ENCODE measurements around the gene PUS3. TPM values are rescaled to one million over a fixed set of nuclear protein-coding genes. Genes with fewer than 3 reads are reported as not detected.

PUS3 gene
- polyA plus RNA-seq, 3 donors, result 2.0 to 5.3 (median 3.1) TPM

DNA sequence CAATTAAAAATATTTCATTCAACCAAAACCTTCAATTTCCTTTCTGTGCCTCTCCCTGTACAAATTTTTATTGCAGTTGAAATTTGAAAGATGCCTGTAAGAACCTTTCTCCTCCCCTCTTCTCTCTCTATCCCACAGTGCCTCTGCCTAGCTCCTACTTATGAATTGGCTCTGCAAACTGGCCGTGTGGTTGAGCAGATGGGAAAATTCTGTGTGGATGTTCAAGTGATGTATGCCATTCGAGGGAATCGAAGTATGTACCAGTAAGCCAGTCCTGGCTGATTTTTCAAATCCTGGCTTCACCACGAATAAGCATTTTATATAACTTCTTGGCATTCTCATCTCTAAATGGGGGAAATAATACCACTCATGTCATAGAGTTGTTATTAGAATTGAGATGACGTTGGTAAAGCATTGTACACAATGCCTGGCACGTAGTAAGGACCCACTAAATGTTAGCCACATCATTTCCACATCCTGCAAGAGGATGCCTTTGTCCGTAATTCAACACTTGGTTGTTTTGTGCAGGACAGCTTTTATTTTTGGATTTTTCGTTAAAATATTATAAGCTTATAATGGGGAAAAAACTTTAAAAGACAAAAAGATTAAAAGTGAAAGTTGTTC, 7.3 kb upstream of the PUS3 start:
- TF ChIP-seq, protein P1, sequence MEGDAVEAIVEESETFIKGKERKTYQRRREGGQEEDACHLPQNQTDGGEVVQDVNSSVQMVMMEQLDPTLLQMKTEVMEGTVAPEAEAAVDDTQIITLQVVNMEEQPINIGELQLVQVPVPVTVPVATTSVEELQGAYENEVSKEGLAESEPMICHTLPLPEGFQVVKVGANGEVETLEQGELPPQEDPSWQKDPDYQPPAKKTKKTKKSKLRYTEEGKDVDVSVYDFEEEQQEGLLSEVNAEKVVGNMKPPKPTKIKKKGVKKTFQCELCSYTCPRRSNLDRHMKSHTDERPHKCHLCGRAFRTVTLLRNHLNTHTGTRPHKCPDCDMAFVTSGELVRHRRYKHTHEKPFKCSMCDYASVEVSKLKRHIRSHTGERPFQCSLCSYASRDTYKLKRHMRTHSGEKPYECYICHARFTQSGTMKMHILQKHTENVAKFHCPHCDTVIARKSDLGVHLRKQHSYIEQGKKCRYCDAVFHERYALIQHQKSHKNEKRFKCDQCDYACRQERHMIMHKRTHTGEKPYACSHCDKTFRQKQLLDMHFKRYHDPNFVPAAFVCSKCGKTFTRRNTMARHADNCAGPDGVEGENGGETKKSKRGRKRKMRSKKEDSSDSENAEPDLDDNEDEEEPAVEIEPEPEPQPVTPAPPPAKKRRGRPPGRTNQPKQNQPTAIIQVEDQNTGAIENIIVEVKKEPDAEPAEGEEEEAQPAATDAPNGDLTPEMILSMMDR (IDR thresholded peaks at IDR 0.05), result no peak
- Mint-ChIP-seq H3K4me3 (no peak overlapping the region), H3K27ac (no peak overlapping the region), H3K27me3 (ENCODE audit: low read depth in 3 of 3) (peaks cover 21 to 37% (median 21%) of the 10 kb centered on the region in 3 donors), H3K4me1 (no peaks in the 10 kb centered on the region), H3K36me3 (no peaks in the 10 kb centered on the region), H3K9me3 (peaks cover 0 to 3% (median 0%) of the 10 kb centered on the region in 7 donors)
- Histone ChIP-seq H2AFZ (ENCODE audit: insufficient read depth, low read depth, low read length, poor library complexity, severe bottlenecking) (no peak overlapping the region), H3K9me3 (replicated peaks in 1 of 2; ENCODE audit: control insufficient read depth in 1 of 2, insufficient read depth in 1 of 2, low read length in 2 of 2) (no peaks in the 10 kb centered on the region), H3K4me2 (replicated peaks; ENCODE audit: extremely low read depth, low read length, poor library complexity, severe bottlenecking) (no peak overlapping the region), H3K36me3 (replicated peaks in 1 of 2; ENCODE audit: control insufficient read depth in 1 of 2, insufficient read depth in 2 of 2, low read length in 2 of 2) (no peaks in the 10 kb centered on the region), H3K4me1 (ENCODE audit: control insufficient read depth in 1 of 2, insufficient read depth in 2 of 2, low read length in 2 of 2) (no peaks in the 10 kb centered on the region), H3K27me3 (ENCODE audit: control insufficient read depth in 2 of 2, insufficient read depth in 2 of 2, low read length in 2 of 2) (peaks cover 13 to 18% of the 10 kb centered on the region in 2 donors), H3K4me3 (replicated peaks in 1 of 3; ENCODE audit: low read depth in 2 of 3, low read length in 3 of 3) (no peak overlapping the region), H3K27ac (ENCODE audit: low read depth in 1 of 2, low read length in 2 of 2) (no peak overlapping the region), H3K9ac (ENCODE audit: insufficient read depth, low read length, poor library complexity, severe bottlenecking) (no peak overlapping the region), H4K20me1 (ENCODE audit: insufficient read depth, low read length) (no peaks in the 10 kb centered on the region), H3K79me2 (ENCODE audit: insufficient read depth, low read length) (no peaks in the 10 kb centered on the region)
- WGBS (ENCODE audit: insufficient coverage), result no CpG with 5 or more reads among the region's 8 CpGs
- no peak for DNase-seq
- intact Hi-C loops (cut with micrococcal nuclease), result no loop called here

DNA sequence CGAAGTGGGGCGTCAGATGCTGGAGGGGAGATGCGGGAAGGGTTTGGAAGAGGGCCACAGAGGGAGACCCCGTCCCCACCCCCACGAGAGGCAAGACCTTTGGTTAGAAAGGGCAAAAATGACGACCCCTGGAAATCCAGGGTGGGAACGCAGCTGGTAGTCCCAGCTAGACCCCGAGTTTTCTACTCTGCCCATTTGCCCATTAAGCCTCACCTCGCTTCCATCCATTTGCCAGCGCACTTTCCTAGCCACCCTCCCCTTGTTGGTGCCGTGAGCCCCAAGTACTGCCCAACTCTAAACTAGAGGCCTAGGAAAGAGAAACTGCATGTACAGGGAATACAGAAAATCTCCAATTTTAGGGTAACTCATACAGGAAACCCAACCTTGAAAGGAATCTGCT, 1.7 kb upstream of the PUS3 start:
- peaks cover 20% of the 10 kb centered on the region for H3K79me2 ChIP-seq (ENCODE audit: insufficient read depth, low read length)
- peaks cover 16 to 20% of the 10 kb centered on the region in 2 donors for H3K4me1 ChIP-seq (ENCODE audit: control insufficient read depth in 1 of 2, insufficient read depth in 2 of 2, low read length in 2 of 2)
- H3K9ac ChIP-seq (ENCODE audit: insufficient read depth, low read length, poor library complexity, severe bottlenecking), result no peak overlapping the region
- intact Hi-C loops (cut with micrococcal nuclease), result no loop called here
- H3K4me2 ChIP-seq (replicated peaks; ENCODE audit: extremely low read depth, low read length, poor library complexity, severe bottlenecking), result peak overlapping the region; percentile 92
- Mint-ChIP-seq H3K27me3 (ENCODE audit: low read depth in 3 of 3) (peaks cover 35 to 46% (median 44%) of the 10 kb centered on the region in 3 donors), H3K36me3 (peaks cover 10 to 17% of the 10 kb centered on the region in 2 donors), H3K27ac (no peak overlapping the region), H3K4me1 (peaks cover 21% of the 10 kb centered on the region), H3K4me3 (peak overlapping the region; percentile 60 to 88), H3K9me3 (peaks cover 0 to 22% (median 14%) of the 10 kb centered on the region in 7 donors)
- H3K27me3 ChIP-seq (ENCODE audit: control insufficient read depth in 2 of 2, insufficient read depth in 2 of 2, low read length in 2 of 2), result peaks cover 31 to 39% of the 10 kb centered on the region in 2 donors
- no peaks in the 10 kb centered on the region for H4K20me1 ChIP-seq (ENCODE audit: insufficient read depth, low read length)
- no peak for DNase-seq
- peak overlapping the region; percentile 56 for H2AFZ ChIP-seq (ENCODE audit: insufficient read depth, low read depth, low read length, poor library complexity, severe bottlenecking)
- TF ChIP-seq, protein P1 (IDR thresholded peaks at IDR 0.05), result no peak
- peaks cover 7 to 8% of the 10 kb centered on the region in 2 donors for H3K36me3 ChIP-seq (replicated peaks in 1 of 2; ENCODE audit: control insufficient read depth in 1 of 2, insufficient read depth in 2 of 2, low read length in 2 of 2)
- H3K27ac ChIP-seq (ENCODE audit: low read depth in 1 of 2, low read length in 2 of 2), result no peak overlapping the region
- peaks cover 0 to 16% of the 10 kb centered on the region in 2 donors for H3K9me3 ChIP-seq (replicated peaks in 1 of 2; ENCODE audit: control insufficient read depth in 1 of 2, insufficient read depth in 1 of 2, low read length in 2 of 2)
- 46% methylated on average over 9 of the region's 11 CpGs for WGBS (ENCODE audit: insufficient coverage)
- peak overlapping the region in 1 of 3 experiments; percentile 86 for H3K4me3 ChIP-seq (replicated peaks in 1 of 3; ENCODE audit: low read depth in 2 of 3, low read length in 3 of 3)

Measured in CD14-positive monocyte (primary cell).